HG03378 (cell line): ENCODE data around the gene ALOX15B.

Experiments used
- ATAC-seq: cut with Tn5 transposase; IDR thresholded peaks from one replicate; pipeline ENCODE4 v1.9.1; 2021; ENCODE audit warnings: mild to moderate bottlenecking, moderate library complexity; ENCODE audit not compliant: unreplicated experiment

The ALOX15B gene, protein sequence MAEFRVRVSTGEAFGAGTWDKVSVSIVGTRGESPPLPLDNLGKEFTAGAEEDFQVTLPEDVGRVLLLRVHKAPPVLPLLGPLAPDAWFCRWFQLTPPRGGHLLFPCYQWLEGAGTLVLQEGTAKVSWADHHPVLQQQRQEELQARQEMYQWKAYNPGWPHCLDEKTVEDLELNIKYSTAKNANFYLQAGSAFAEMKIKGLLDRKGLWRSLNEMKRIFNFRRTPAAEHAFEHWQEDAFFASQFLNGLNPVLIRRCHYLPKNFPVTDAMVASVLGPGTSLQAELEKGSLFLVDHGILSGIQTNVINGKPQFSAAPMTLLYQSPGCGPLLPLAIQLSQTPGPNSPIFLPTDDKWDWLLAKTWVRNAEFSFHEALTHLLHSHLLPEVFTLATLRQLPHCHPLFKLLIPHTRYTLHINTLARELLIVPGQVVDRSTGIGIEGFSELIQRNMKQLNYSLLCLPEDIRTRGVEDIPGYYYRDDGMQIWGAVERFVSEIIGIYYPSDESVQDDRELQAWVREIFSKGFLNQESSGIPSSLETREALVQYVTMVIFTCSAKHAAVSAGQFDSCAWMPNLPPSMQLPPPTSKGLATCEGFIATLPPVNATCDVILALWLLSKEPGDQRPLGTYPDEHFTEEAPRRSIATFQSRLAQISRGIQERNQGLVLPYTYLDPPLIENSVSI

DNA sequence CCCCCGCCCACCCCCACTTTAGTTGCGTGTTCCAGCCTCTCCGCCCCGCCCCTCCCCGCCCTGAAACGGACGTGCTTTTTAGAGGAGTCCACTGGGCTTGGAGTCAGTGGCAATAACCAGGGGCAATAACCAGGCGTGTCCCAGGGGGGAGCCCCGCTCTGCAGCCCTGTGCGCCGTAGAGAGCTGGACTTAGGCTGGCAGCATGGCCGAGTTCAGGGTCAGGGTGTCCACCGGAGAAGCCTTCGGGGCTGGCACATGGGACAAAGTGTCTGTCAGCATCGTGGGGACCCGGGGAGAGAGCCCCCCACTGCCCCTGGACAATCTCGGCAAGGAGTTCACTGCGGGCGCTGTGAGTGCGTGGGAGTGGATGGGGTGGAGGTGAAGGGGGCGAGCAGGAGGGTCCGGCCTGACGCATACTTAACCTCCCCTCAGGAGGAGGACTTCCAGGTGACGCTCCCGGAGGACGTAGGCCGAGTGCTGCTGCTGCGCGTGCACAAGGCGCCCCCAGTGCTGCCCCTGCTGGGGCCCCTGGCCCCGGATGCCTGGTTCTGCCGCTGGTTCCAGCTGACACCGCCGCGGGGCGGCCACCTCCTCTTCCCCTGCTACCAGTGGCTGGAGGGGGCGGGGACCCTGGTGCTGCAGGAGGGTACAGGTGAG, at the start of gene ALOX15B:
ALOX15B (plus strand) TSS at position 106 of the 657 bp plus-strand sequence; CDS start at position 203, 97 bp downstream.
- no peak for ATAC-seq

GRCh38 chr17:7989781-7990655, 48.8 kb upstream of the ALOX15B start:
- peak; percentile 53 for ATAC-seq

DNA sequence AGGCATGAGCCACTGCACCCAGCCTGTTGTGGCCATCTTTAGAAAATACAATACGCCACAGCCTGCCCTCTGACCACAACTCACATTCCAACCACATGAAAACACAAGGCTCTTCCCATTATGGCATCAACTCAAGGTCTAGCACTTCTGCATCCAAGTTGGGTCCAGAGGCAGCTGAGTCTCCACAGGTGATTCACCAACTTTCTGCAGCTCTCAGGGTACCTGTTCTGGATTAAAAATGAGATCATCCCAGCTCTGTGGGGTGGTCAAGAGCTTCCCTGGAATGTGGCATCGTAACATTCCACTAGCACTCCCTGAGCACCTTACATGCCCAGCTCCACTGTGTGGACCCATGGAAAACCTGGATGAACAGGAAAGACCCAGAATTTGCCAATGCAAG, 46.3 kb upstream of the ALOX15B start:
- ATAC-seq = no peak

- ATAC-seq = no peak
Measured at GRCh38 chr17:7992924-7993323, 45.9 kb upstream of the ALOX15B start.

DNA sequence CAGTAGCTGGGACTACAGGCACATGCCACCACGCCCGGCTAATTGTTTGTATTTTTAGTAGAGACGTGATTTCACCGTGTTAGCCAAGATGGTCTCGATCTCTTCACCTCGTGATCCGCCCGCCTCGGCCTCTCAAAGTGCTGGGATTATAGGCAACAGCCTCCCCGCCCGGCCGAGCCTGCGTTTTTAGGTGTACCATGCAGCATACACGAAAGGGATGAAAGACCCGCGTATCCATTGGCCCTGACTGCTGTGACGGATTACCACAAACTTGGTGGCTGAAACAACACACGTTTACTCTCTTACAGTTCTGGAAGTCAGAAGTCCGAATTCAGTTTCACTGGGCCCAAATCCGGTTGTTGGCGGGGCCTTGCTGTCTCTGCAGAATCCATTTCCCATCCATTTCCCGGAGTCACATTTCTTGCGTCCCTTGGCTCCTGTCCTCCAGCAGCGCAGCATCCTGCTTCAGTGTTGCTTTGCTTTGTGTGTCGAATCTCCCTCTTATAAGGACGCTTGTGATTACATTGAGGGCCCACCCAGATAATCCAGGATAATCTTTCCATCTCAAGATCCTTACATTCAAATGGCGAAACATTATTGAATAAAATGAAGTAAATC, 44.8 kb upstream of the ALOX15B start:
- no peak for ATAC-seq

DNA sequence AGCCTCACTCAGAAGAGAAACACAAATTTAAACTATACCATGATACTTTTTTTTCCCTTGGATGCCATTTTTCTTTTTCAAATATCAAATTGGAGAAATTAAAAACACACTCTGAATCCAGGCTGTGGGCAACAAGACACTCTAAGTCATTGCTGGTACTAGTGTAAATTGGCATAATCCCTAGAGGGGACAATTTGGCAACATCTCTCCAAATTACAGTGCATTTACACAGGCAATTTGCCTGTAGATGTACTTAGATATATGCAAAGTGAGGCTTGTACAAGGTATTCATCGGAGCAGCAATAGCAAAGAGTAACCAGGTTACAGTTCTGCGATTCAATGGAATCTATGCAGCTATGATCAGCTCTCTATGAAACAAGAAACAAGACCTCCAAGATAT, 43.1 kb upstream of the ALOX15B start:
- no peak for ATAC-seq

- ATAC-seq = no peak
Measured at GRCh38 chr17:7997186-7997585, 41.7 kb upstream of the ALOX15B start.

GRCh38 chr17:8001976-8002720, 36.7 kb upstream of the ALOX15B start, which contains the start of gene GUCY2D:
TSS of gene GUCY2D (plus strand) at chr17:8002615. CDS start at chr17:8003048, 433 bp downstream.
- ATAC-seq = no peak

GRCh38 chr17:8002721-8003593, 35.9 kb upstream of the ALOX15B start:
- ATAC-seq = no peak

GRCh38 chr17:8003594-8004181, 35.2 kb upstream of the ALOX15B start:
- ATAC-seq = no peak

DNA sequence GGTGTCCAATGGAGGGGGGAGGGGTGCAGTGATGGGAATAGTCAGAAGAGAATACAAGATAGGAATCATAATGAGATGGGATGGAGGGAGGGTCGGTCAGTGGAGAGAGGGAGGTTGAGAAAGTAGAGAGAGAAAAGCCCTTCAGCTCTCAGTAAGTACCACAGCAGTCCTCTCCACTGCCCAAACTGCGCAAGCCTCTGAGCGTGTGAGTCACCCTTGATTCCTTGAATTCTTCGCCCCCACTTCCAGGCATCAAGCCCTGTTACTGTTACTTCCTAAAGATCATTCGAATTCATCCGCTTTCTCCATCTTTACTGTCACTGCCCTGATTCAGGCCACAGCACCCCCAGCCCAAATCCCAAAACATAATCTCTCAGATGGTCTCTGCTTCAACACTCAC, 34.0 kb upstream of the ALOX15B start:
- no peak for ATAC-seq

- no peak for ATAC-seq
Measured at GRCh38 chr17:8005357-8005756, 33.5 kb upstream of the ALOX15B start.

DNA sequence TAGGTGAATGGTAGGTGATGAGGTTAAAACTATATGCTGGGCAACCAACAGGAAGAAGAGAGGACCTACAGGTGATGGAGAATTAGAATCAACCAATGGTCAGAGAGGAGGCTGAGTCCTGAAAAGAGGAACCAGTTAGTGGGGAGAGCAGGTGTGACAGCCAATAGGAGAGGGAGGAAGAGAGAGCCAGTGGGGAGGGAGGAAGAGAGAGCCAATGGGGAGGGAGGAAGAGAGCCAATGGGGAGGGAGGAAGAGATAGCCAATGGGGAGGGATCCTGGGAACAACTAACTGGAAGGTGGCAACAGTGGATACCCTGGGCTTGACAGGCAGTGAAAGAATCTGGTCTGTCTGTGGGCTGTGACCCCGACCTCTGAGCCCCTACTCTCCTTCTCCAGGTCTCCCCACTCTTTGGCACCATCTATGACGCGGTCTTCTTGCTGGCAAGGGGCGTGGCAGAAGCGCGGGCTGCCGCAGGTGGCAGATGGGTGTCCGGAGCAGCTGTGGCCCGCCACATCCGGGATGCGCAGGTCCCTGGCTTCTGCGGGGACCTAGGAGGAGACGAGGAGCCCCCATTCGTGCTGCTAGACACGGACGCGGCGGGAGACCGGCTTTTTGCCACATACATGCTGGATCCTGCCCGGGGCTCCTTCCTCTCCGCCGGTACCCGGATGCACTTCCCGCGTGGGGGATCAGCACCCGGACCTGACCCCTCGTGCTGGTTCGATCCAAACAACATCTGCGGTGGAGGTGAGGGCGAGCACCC, 32.7 kb upstream of the ALOX15B start:
- no peak for ATAC-seq

- ATAC-seq = no peak
Measured at GRCh38 chr17:8006836-8007680, 31.8 kb upstream of the ALOX15B start.

DNA sequence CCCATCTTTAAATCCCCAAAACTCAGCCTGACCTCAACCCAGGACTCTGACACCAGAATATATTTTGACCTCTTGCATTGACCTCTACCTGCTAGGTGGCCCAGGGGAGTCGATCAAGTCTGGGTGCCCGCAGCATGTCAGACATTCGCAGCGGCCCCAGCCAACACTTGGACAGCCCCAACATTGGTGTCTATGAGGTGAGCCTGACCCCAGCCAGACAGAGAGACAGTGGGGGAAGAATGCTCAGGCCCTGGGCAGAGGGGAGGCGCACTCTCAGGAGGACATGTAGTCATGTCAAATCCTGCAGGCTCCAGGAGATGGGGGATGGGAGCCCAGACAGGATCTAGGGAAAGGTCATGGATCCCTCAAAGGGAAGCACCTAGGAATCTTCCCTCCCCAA, 31.0 kb upstream of the ALOX15B start:
- ATAC-seq = no peak

DNA sequence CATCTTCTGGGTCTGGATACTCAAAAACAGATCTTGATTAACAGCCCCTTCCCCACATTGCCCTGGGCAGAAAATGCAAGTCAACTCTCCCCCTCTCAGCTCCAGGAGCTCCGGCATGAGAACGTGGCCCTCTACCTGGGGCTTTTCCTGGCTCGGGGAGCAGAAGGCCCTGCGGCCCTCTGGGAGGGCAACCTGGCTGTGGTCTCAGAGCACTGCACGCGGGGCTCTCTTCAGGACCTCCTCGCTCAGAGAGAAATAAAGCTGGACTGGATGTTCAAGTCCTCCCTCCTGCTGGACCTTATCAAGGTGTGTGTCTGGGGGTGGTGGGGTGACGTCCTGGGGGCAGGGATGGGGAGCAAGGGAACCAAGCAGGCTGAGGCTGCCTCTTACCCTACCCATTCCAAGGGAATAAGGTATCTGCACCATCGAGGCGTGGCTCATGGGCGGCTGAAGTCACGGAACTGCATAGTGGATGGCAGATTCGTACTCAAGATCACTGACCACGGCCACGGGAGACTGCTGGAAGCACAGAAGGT, 26.7 kb upstream of the ALOX15B start:
- no peak for ATAC-seq
